ENCODE results near the gene CYP2A13. TPM values are rescaled to one million over a fixed set of nuclear protein-coding genes. Genes with fewer than 3 reads are reported as not detected.
"Not testable (repeated sequence)": the region's sequence is repeated elsewhere in the genome, so short reads cannot be mapped to it uniquely, and the experiment has no call there.

Gene CYP2A13
- total RNA-seq, 2 donors from 2014 or later = not detected

DNA sequence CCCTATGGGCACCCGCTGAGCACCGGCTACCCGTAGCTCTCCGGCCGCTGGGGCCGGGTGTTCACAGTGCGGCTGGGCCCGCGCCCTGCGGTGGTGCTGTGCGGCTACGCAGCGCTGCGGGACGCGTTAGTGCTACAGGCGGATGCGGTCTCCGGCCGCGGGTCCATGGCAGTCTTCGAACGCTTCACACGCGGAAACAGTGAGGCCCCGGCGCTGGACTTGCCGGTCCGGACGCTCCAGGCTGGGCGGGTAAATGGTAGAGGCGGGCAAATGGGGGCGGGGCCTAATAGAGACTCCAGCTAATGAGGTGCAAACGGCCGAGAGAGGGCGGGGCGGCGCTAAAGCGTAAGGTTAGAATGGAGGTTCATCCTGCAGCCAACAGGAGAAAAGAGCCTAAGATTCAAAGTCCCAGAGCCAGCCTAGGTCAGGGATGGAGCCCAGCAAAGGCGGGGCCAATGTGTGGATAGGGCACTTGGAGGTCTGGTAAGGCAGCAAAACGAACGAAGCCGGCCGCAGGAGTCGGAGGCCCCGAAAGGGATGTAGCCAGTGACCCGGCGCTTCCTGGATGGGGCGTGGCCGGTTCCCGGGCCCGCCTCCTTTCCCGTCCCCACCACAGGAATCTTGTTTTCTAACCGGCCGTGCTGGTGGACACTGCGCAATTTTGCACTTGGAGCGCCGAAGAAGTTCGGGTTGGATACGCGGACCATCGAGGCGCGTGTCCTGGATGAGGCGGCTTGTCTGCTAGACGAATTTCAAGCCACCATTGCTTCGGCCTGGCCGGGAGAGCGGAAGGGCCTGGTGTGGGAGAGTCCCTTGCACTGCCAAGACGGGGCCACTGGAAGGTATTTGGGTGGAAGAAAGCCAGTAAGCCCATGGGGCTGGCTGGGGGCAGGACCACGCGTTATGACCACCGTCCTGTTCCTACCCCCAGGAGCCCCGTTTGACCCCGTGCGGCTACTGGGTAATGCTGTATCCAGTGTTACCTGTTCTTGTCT is 47.4 kb downstream of the CYP2A13 start:
- DNase-seq = peak; percentile 37 to 73 (median 48)
- ATAC-seq = peak; percentile 94
- H3K27ac ChIP-seq = peak overlapping the region in 2 of 4 donors; percentile 36 to 65
- H3K9me3 ChIP-seq; intact Hi-C loops (cut with DNase I); H3K27me3 ChIP-seq; H3K4me1 ChIP-seq; H3K36me3 ChIP-seq (replicated peaks in 1 of 2; ENCODE audit: insufficient read depth in 1 of 2, low read depth in 2 of 2): not testable (repeated sequence)
- H3K4me3 ChIP-seq = peak overlapping the region in 1 of 2 donors; percentile 20
- 7 to 9% methylated on average over 22 to 69 of the region's 76 CpGs for WGBS, 2 donors
- TF ChIP-seq, protein P1, sequence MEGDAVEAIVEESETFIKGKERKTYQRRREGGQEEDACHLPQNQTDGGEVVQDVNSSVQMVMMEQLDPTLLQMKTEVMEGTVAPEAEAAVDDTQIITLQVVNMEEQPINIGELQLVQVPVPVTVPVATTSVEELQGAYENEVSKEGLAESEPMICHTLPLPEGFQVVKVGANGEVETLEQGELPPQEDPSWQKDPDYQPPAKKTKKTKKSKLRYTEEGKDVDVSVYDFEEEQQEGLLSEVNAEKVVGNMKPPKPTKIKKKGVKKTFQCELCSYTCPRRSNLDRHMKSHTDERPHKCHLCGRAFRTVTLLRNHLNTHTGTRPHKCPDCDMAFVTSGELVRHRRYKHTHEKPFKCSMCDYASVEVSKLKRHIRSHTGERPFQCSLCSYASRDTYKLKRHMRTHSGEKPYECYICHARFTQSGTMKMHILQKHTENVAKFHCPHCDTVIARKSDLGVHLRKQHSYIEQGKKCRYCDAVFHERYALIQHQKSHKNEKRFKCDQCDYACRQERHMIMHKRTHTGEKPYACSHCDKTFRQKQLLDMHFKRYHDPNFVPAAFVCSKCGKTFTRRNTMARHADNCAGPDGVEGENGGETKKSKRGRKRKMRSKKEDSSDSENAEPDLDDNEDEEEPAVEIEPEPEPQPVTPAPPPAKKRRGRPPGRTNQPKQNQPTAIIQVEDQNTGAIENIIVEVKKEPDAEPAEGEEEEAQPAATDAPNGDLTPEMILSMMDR (IDR thresholded peaks at IDR 0.05) = peak in 1 of 7 experiments; percentile 13

DNA sequence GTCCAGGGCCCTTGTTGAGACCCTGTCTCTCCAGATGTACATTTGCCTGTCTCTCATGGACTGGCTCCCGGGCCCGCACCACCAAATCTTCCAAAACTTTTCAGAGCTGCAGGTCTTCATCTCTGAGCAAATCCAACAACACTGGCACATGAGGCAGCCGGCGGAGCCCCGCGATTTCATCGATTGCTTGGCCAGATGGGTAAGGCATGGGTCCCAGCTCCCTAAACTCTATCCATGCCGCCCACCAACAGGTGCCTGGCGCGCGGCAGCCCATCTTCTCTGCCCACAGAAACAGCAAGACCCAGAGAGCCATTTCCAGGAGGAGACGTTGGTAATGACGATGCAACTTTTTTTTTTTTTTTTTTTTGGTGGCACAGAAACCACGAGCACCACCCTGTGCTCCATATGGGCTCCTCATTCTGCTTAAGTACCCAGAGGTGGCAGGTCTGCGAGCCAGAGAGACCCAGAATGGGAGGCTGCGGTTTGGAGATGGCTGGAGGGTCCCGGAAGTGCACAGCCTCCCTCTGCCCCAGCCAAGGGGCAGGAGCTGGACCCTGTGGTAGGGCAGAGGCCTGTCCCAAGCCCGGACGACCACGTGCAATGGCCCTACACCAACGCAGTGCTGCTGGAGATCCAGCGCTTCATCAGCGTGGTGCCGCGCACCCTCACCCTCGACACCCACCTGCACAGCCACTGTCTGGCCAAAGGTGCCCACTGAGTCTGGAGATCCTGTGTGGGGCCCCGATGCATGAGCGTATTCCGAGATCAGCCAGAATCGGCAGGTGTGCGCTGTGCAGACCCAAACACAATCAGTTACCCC is 48.6 kb downstream of the CYP2A13 start:
- no peak overlapping the region for H3K27ac ChIP-seq
- no peak overlapping the region for H3K4me3 ChIP-seq
- no peaks in the 10 kb centered on the region for H3K9me3 ChIP-seq
- no peaks in the 10 kb centered on the region for H3K27me3 ChIP-seq
- no peaks in the 10 kb centered on the region for H3K36me3 ChIP-seq (replicated peaks in 1 of 2; ENCODE audit: insufficient read depth in 1 of 2, low read depth in 2 of 2)
- peaks cover 8% of the 10 kb centered on the region for H3K4me1 ChIP-seq
- intact Hi-C loops (cut with DNase I) = no loop called here
- TF ChIP-seq, protein P1 (IDR thresholded peaks at IDR 0.05) = no peak
- TF ChIP-seq POLR2A (IDR thresholded peaks at IDR 0.05) = no peak
- ATAC-seq = no peak
- DNase-seq = no peak
- 90 to 91% methylated on average over 21 to 27 of the region's 31 CpGs for WGBS, 2 donors

DNA sequence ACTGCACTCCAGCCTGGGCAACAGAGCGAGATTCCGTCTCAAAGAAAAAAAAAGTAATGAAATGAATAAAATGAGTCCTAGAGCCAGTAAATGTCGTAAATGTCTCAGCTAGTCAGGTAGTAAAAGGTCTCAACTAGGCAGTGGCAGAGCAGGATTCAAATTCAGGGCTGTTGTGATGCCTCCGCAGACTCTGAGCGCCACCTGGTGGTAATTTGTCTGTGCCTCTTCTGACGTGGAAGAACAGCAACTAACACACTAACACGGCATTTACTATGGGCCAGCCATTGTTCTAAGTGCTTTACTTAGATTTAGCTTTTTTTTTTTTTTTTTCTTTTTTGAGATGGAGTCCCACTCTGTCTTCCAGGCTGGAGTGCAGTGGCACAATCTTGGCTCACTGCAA is 56.2 kb downstream of the CYP2A13 start:
- Histone ChIP-seq H3K4me3 (no peak overlapping the region), H3K27me3 (no peaks in the 10 kb centered on the region), H3K27ac (no peak overlapping the region), H3K4me1 (no peaks in the 10 kb centered on the region), H3K9me3 (no peaks in the 10 kb centered on the region), H3K36me3 (replicated peaks in 1 of 2; ENCODE audit: insufficient read depth in 1 of 2, low read depth in 2 of 2) (no peaks in the 10 kb centered on the region)
- TF ChIP-seq, protein P1 (IDR thresholded peaks at IDR 0.05) = peak; percentile 56 to 92 (median 81)
- TF ChIP-seq POLR2A (IDR thresholded peaks at IDR 0.05) = no peak
- ATAC-seq (peak; percentile 65), DNase-seq (peak; percentile 81 to 86 (median 84))
- intact Hi-C loops (cut with DNase I) = no loop called here
- WGBS, 2 donors = 19 to 22% methylated on average over 7 of the region's 7 CpGs

Other genes starting within 250 kb of the CYP2A13 start
- not detected for gene CYP2A6, start 238.0 kb upstream of the CYP2A13 start, total RNA-seq
- not detected for gene CYP2A7, start 206.2 kb upstream of the CYP2A13 start, total RNA-seq
- not detected for gene CYP2B6, start 97.2 kb upstream of the CYP2A13 start, total RNA-seq
- not detected for gene CYP2F1, start 26.0 kb downstream of the CYP2A13 start, total RNA-seq
- 1 to 10 TPM in 1 of 2 donors, not detected in 1; 6.7 TPM for gene CYP2S1, start 104.8 kb downstream of the CYP2A13 start, total RNA-seq
- 10 to 100 TPM; 14.2 to 15.0 TPM for gene AXL, start 130.8 kb downstream of the CYP2A13 start, total RNA-seq
- 10 to 100 TPM; 76.0 to 87.3 TPM for gene HNRNPUL1, start 175.9 kb downstream of the CYP2A13 start, total RNA-seq
- 10 to 100 TPM; 10.6 to 11.2 TPM for gene CCDC97, start 221.7 kb downstream of the CYP2A13 start, total RNA-seq

All from body of pancreas (tissue), 4 donors.